Upper lobe of left lung (tissue), 6 donors: ENCODE data around the gene INMT. TPM values are rescaled to one million over a fixed set of nuclear protein-coding genes. Genes with fewer than 3 reads are reported as not detected.

ENCODE experiments used
- ATAC-seq, 2 donors: fragments of 200-7000 bp; cut with Tn5 transposase; one replicate each; pipeline ENCODE4 v1.9.1; 2022; ENCODE audit warnings: mild to moderate bottlenecking in 2 of 2, moderate library complexity in 2 of 2; ENCODE audit not compliant: low FRiP score in 2 of 2
- DNase-seq, 2 donors: peaks; one replicate each; pipeline ENCODE4 v3.0.0-alpha.2; 2019 to 2020
- H3K27ac ChIP-seq, 4 donors: fragments of 200-600 bp; sonication (generic); one replicate each; pipeline ENCODE4 v1.5.1; 2016 to 2019
- H3K27me3 ChIP-seq, 4 donors: fragments of 200-600 bp; sonication (generic); one replicate each; pipeline ENCODE4 v1.5.1; 2017 to 2019
- H3K36me3 ChIP-seq, 4 donors: fragments of 200-600 bp; sonication (generic); one replicate each; pipeline ENCODE4 v1.5.1; 2016 to 2019
- H3K4me1 ChIP-seq, 4 donors: fragments of 200-600 bp; sonication (generic); one replicate each; pipeline ENCODE4 v1.5.1; 2018 to 2019
- H3K4me3 ChIP-seq, 4 donors: fragments of 200-600 bp; sonication (generic); one replicate each; pipeline ENCODE4 v1.5.1; 2017 to 2019; ENCODE audit warnings: mild to moderate bottlenecking in 2 of 4, moderate library complexity in 1 of 4
- H3K9me3 ChIP-seq, 4 donors: fragments of 200-600 bp; sonication (generic); one replicate each; pipeline ENCODE4 v1.5.1; 2018 to 2019
- EP300 ChIP-seq, 4 donors: sonication (generic); formaldehyde crosslinking; IDR thresholded peaks; one replicate each; pipeline ENCODE4 v1.5.1; 2017; ENCODE audit warnings: antibody characterized with exemption in 4 of 4, control low read depth in 2 of 4
- POLR2A ChIP-seq, 4 donors: fragments of 450-650 bp; IDR thresholded peaks; one replicate each; pipeline ENCODE4 v1.5.1; 2016 to 2017; ENCODE audit warnings: antibody characterized with exemption in 4 of 4, mild to moderate bottlenecking in 2 of 4
- POLR2AphosphoS5 ChIP-seq, 2 donors: sonication (generic); formaldehyde crosslinking; IDR thresholded peaks; one replicate each; pipeline ENCODE4 v1.5.1; 2017; ENCODE audit warnings: antibody characterized with exemption in 2 of 2
- WGBS, 2 donors: methylation state at CpG; one replicate each; pipeline ENCODE4 v1.1.5; 2017 to 2018; 5-methylcytosine and 5-hydroxymethylcytosine counted together
- total RNA-seq, 6 donors: library from RNA; depleted of rRNA in 4 of 6; stranded (reverse); fragments of >200 nt in 4 of 6; gene quantifications; one replicate each; pipeline versions ENCODE4 v1.1.0 to v1.2.1, GENCODE V29; 2016 to 2021
- TF ChIP-seq, protein P1 (sequence below), 6 experiments: fragments of 450-650 bp in 4 of 6; fragments of 200-600 bp in 2 of 6; sonication (generic) in 2 of 6; IDR thresholded peaks; one replicate each; pipeline ENCODE4 v1.5.1; 2016 to 2019; ENCODE audit warnings: antibody characterized with exemption in 6 of 6
- donor health status: DM: no; HTN: no; CAD: no; lungs with moderate emphysema.
- donor health status: DM: no; HTN: yes; CAD: no; lungs with severe emphysema.

Gene INMT
- 100 to 1,000 TPM in 5 of 6 donors, 10 to 100 TPM in 1; 70.5 to 447 (median 322) TPM for total RNA-seq

DNA sequence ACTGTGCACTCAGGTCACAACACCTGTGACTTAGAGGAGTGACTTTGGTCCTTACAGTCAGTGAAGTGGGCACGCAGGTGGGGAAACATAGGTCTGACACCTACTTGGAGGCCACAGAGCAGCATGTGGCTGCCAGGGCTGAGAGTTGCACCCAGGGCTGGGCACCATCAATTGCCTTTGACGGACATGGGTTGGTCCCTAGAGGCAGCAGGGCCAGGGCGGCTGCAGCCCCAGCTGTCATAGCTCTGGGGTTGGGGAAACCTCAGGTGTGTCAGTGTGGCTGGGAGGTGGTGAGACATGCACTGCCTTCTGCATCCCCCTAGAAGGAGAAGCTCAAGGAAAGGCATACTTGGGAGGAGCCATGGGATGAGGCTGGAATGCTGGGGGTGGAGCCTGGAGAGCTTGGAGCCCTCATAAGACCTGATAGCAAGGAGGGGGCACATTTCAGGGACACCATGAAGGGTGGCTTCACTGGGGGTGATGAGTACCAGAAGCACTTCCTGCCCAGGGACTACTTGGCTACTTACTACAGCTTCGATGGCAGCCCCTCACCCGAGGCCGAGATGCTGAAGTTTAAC is at the start of gene INMT:
INMT (plus strand) TSS at position 440 of the 578 bp plus-strand sequence; CDS start at position 456, 16 bp downstream.
- peaks cover 11 to 31% (median 25%) of the 10 kb centered on the region in 4 donors for H3K4me1 ChIP-seq
- peak; percentile 58 to 63 for ATAC-seq
- peak within 1 kb of the TSS; percentile 77 to 88 (median 84) for H3K27ac ChIP-seq
- WGBS, 2 donors, result 81 to 87% methylated on average over 3 to 6 of the region's 6 CpGs
- TF ChIP-seq, protein P1, sequence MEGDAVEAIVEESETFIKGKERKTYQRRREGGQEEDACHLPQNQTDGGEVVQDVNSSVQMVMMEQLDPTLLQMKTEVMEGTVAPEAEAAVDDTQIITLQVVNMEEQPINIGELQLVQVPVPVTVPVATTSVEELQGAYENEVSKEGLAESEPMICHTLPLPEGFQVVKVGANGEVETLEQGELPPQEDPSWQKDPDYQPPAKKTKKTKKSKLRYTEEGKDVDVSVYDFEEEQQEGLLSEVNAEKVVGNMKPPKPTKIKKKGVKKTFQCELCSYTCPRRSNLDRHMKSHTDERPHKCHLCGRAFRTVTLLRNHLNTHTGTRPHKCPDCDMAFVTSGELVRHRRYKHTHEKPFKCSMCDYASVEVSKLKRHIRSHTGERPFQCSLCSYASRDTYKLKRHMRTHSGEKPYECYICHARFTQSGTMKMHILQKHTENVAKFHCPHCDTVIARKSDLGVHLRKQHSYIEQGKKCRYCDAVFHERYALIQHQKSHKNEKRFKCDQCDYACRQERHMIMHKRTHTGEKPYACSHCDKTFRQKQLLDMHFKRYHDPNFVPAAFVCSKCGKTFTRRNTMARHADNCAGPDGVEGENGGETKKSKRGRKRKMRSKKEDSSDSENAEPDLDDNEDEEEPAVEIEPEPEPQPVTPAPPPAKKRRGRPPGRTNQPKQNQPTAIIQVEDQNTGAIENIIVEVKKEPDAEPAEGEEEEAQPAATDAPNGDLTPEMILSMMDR (IDR thresholded peaks at IDR 0.05), result no peak
- TF ChIP-seq EP300 (IDR thresholded peaks at IDR 0.05) (no peak), POLR2AphosphoS5 (IDR thresholded peaks at IDR 0.05) (peak; percentile 23 to 66), POLR2A (IDR thresholded peaks at IDR 0.05) (peak in 1 of 4 donors; percentile 38)
- H3K4me3 ChIP-seq, result peak within 1 kb of the TSS; percentile 3 to 57 (median 50)
- no peaks in the 10 kb centered on the region for H3K9me3 ChIP-seq
- H3K27me3 ChIP-seq, result no peaks in the 10 kb centered on the region
- H3K36me3 ChIP-seq, result peaks cover 0 to 15% (median 0%) of the 10 kb centered on the region in 4 donors
- DNase-seq, result peak in 1 of 2 donors; percentile 38

DNA sequence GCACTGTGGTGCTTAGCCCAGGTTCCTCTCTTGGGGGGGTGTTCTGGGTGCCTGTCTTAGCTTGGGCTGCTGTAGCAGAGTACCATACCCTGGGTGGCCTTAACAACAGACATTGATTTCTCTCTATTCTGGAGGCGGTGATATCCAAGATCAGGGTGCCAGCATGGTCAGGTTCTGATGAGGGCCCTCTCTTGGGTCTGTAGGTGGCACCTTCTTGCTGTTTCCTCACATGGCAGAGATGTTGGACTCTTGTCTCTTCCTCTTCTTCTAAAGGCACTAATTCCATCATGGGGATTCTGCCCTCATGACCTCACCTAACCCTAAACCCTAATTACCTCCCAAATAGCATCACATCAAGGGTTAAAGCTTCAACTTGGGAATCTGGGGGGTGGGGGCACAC is 49.7 kb upstream of the INMT start:
- no peak overlapping the region for H3K4me3 ChIP-seq
- H3K27ac ChIP-seq, result no peak overlapping the region
- 71 to 78% methylated on average over 1 of the region's 1 CpG for WGBS, 2 donors
- H3K4me1 ChIP-seq, result peaks cover 5 to 15% (median 5%) of the 10 kb centered on the region in 4 donors
- no peaks in the 10 kb centered on the region for H3K36me3 ChIP-seq
- TF ChIP-seq POLR2A (IDR thresholded peaks at IDR 0.05) (no peak), POLR2AphosphoS5 (IDR thresholded peaks at IDR 0.05) (no peak), EP300 (IDR thresholded peaks at IDR 0.05) (no peak)
- TF ChIP-seq, protein P1 (IDR thresholded peaks at IDR 0.05), result no peak
- DNase-seq, result no peak
- ATAC-seq, result no peak
- no peaks in the 10 kb centered on the region for H3K27me3 ChIP-seq
- H3K9me3 ChIP-seq, result no peaks in the 10 kb centered on the region

DNA sequence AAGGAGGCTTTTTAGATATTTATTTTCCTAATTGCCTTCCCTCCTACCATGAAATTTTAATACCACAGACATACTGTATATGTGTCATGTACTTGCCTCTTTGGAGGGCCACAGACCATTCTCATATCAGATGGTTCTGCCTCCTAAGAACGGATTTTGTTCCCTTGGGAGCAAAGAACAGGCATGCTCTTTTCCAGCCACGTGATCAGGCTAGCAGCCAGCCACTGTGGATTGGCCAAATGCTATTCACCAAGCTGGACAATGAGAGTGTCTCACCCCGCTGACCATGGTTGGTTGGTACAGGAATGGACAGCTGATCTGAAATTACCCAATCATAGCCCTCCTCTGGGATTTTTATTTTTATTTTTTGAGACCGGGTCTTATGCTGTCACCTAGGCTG is 48.2 kb upstream of the INMT start:
- Histone ChIP-seq H3K36me3 (no peaks in the 10 kb centered on the region), H3K4me1 (peaks cover 0 to 9% (median 3%) of the 10 kb centered on the region in 4 donors), H3K9me3 (no peaks in the 10 kb centered on the region), H3K27me3 (no peaks in the 10 kb centered on the region), H3K4me3 (no peak overlapping the region), H3K27ac (no peak overlapping the region)
- ATAC-seq (no peak), DNase-seq (no peak)
- WGBS, 2 donors, result 85 to 88% methylated on average over 4 of the region's 4 CpGs
- TF ChIP-seq, protein P1 (IDR thresholded peaks at IDR 0.05), result no peak
- TF ChIP-seq EP300 (IDR thresholded peaks at IDR 0.05) (no peak), POLR2A (IDR thresholded peaks at IDR 0.05) (no peak), POLR2AphosphoS5 (IDR thresholded peaks at IDR 0.05) (no peak)

DNA sequence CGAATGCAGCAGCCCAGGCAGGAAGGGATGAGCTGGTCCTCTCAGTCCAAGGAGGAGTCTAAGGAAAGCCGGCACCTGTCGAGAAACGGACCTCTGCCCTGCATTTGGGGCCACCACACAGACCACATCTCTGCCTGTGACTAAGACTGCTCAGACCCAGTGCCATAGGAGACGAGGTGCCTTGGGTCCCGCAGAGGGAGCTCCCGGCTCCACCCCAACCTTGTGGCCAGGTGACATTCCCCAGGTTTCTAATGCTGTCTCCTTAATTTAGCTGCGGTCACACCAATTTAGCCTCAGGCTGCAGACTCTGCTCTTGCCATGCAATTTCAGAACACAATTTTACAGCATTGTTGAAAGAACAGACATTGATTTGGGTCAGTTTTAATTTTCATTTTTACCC is 46.9 kb upstream of the INMT start:
- no peaks in the 10 kb centered on the region for H3K36me3 ChIP-seq
- H3K4me1 ChIP-seq, result peaks cover 0 to 9% (median 3%) of the 10 kb centered on the region in 4 donors
- H3K4me3 ChIP-seq, result no peak overlapping the region
- TF ChIP-seq POLR2A (IDR thresholded peaks at IDR 0.05) (no peak), EP300 (IDR thresholded peaks at IDR 0.05) (no peak), POLR2AphosphoS5 (IDR thresholded peaks at IDR 0.05) (no peak)
- TF ChIP-seq, protein P1 (IDR thresholded peaks at IDR 0.05), result no peak
- H3K27me3 ChIP-seq, result no peaks in the 10 kb centered on the region
- DNase-seq (no peak), ATAC-seq (no peak)
- WGBS, 2 donors, result 88 to 89% methylated on average over 3 to 8 of the region's 8 CpGs
- H3K9me3 ChIP-seq, result no peaks in the 10 kb centered on the region
- no peak overlapping the region for H3K27ac ChIP-seq

DNA sequence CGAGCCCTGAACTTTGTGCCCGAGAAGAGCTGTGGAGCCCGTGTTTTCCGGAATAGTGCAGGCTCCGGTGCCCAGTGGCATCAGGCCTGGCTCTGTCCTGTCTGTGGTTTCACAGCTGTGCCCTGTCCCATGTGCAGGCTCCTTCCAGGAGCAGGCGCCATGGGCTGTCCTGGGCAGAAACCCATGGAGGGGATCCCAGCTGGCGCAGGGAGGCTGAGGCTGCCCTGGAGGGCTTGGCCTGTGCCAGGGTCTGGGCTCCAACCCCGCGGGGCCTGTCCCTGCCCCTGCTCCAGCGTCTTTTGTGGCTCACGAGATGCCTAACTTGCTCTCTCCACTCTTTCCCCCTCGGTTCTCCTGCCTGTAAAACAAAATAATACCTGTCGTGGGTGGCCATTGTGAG is 46.3 kb upstream of the INMT start:
- H3K9me3 ChIP-seq, result no peaks in the 10 kb centered on the region
- WGBS, 2 donors, result 88 to 92% methylated on average over 10 to 13 of the region's 13 CpGs
- H3K27ac ChIP-seq, result no peak overlapping the region
- no peaks in the 10 kb centered on the region for H3K27me3 ChIP-seq
- H3K4me3 ChIP-seq, result no peak overlapping the region
- no peaks in the 10 kb centered on the region for H3K36me3 ChIP-seq
- TF ChIP-seq, protein P1 (IDR thresholded peaks at IDR 0.05), result no peak
- TF ChIP-seq POLR2AphosphoS5 (IDR thresholded peaks at IDR 0.05) (no peak), EP300 (IDR thresholded peaks at IDR 0.05) (no peak), POLR2A (IDR thresholded peaks at IDR 0.05) (no peak)
- DNase-seq, result peak in 1 of 2 donors; percentile 63
- peaks cover 0 to 9% (median 3%) of the 10 kb centered on the region in 4 donors for H3K4me1 ChIP-seq
- ATAC-seq, result peak in 1 of 2 donors; percentile 12
